Activated naive CD4-positive, alpha-beta T cell treated with anti-CD3 and anti-CD28 coated beads for 36 hours (primary cell): ENCODE results near the gene YBX3. TPM values are rescaled to one million over a fixed set of nuclear protein-coding genes. Genes with fewer than 3 reads are reported as not detected.

Source experiments
- CTCF ChIA-PET: fragments of 350-600 bp; sonication (Branson Sonifier 250); formaldehyde crosslinking; loops from one replicate; lab custom pipeline; 2021; ENCODE audit warnings: antibody characterized with exemption; lab: Charles Lee
- DNase-seq: peaks from one replicate; pipeline ENCODE4 v3.0.0-alpha.2; 2020
- H3K27ac Mint-ChIP-seq: one replicate; pipeline ENCODE4 v1.8.0; 2021; ENCODE audit warnings: mild to moderate bottlenecking, mixed read lengths
- H3K27me3 Mint-ChIP-seq: one replicate; pipeline ENCODE4 v1.8.0; 2021; ENCODE audit warnings: low read depth, mixed read lengths
- H3K36me3 Mint-ChIP-seq: one replicate; pipeline ENCODE4 v1.8.0; 2021; ENCODE audit warnings: low read depth, mixed read lengths
- H3K4me1 Mint-ChIP-seq: one replicate; pipeline ENCODE4 v1.8.0; 2021; ENCODE audit warnings: low read depth, mixed read lengths
- H3K4me3 Mint-ChIP-seq: one replicate; pipeline ENCODE4 v1.8.0; 2021; ENCODE audit warnings: mild to moderate bottlenecking, moderate library complexity, mixed read lengths
- H3K9me3 Mint-ChIP-seq: one replicate; pipeline ENCODE4 v1.8.0; 2021; ENCODE audit warnings: mixed read lengths
- intact Hi-C: fragments of 100-400 bp; cut with micrococcal nuclease; formaldehyde crosslinking; loops from one replicate; pipeline ENCODE4 v1.15.1; 2023
- total RNA-seq, 2 experiments: library from RNA; stranded (reverse); gene quantifications; one replicate each; pipeline ENCODE4 v1.2.3, GENCODE V29; 2021

The YBX3 gene
- total RNA-seq, 2 experiments from 2014 or later: 192 to 219 TPM

DNA sequence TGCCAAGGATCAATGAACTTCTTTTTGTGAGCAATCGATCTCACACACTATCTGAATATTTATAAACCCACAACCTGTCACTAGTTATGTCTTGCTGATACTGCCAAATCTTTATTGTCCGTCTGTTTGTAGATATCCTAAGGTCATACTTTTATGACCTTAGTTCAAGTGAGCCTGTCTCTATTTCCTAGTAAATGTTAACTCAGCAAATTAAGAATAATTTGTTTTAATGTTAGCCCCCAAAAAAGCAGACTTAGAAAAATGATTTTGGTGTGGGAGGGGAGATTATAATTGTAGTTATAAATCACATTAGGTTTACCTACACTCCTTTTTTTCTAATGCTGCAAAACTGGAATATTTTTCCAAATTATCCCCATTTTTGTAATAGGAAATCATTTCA is 58.6 kb downstream of the YBX3 start:
- Mint-ChIP-seq H3K27ac (no peak overlapping the region), H3K36me3 (no peaks in the 10 kb centered on the region), H3K27me3 (peaks cover 7% of the 10 kb centered on the region), H3K4me3 (no peak overlapping the region), H3K9me3 (no peaks in the 10 kb centered on the region), H3K4me1 (peaks cover 7% of the 10 kb centered on the region)
- no peak for DNase-seq
- intact Hi-C loops: no loop called here
- CTCF ChIA-PET: no interaction called here

DNA sequence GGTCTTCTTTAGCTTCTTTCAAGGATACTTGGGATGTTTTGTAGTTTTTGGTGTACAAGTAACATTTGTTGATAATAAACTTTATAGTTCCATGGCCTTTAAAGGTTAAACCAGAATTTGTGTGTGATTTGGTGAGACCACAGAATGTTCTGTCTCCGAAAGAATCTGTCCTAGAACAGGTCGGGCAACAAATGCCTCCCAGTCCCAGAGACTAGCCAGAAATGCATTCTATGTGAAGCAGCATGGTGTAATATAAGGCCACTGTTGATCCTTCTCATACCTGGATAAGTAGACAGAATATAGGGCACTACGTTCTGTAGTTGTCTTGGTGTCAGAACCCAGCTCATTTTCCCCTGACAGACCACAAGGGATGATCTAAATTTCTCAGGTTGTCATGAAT is 59.3 kb downstream of the YBX3 start:
- Mint-ChIP-seq H3K27me3 (peaks cover 7% of the 10 kb centered on the region), H3K4me3 (no peak overlapping the region), H3K9me3 (no peaks in the 10 kb centered on the region), H3K36me3 (no peaks in the 10 kb centered on the region), H3K27ac (no peak overlapping the region), H3K4me1 (peaks cover 6% of the 10 kb centered on the region)
- DNase-seq: no peak
- CTCF ChIA-PET: interaction anchor here (0.6 kb wide), 1 partner anchor 48 kb away, joined by 3 read pairs; no protein-coding TSS in a partner anchor
- intact Hi-C loops: no loop called here

DNA sequence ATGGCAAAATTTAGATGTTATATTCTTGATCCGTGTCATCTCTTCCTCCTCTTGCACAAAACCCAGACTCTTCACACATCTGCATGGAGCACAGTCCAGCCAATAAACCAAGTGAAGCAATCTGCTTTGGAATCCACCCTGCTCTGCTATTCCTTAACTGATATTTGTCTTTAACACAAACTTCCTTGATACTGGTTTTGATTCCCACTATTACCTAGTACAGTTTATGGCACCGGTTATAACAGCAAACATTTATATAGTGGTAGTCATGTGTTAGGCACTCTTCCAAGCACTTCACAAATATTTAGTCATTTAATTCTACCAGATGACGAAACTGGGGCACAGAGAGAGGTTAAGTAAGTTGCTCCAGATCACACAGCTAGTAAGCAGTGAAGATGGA is 61.8 kb downstream of the YBX3 start:
- Mint-ChIP-seq H3K36me3 (no peaks in the 10 kb centered on the region), H3K9me3 (peaks cover 1% of the 10 kb centered on the region), H3K4me3 (no peak overlapping the region), H3K27me3 (peaks cover 4% of the 10 kb centered on the region), H3K27ac (no peak overlapping the region), H3K4me1 (no peaks in the 10 kb centered on the region)
- intact Hi-C loops: no loop called here
- CTCF ChIA-PET: no interaction called here
- no peak for DNase-seq

DNA sequence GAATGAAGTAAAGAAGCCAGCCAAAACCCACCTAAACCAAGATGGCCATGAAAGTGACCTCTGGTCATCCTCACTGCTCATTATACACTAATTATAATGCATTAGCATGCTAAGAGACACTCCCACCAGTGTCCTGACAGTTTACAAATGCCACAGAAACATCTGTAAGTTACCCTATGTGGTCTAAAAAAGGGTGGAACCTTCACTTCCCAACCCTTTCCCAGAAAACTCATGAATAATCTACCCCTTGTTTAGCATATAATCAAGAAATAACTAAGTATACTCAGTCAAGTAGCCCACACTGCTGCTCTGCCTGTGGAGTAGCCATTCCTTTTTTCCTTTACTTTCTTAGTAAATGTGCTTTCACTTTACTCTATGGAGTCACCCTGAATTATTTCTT is 69.1 kb downstream of the YBX3 start:
- Mint-ChIP-seq H3K4me1 (no peaks in the 10 kb centered on the region), H3K4me3 (no peak overlapping the region), H3K27me3 (peaks cover 2% of the 10 kb centered on the region), H3K27ac (no peak overlapping the region), H3K9me3 (peaks cover 5% of the 10 kb centered on the region), H3K36me3 (no peaks in the 10 kb centered on the region)
- CTCF ChIA-PET: no interaction called here
- intact Hi-C loops: no loop called here
- no peak for DNase-seq

DNA sequence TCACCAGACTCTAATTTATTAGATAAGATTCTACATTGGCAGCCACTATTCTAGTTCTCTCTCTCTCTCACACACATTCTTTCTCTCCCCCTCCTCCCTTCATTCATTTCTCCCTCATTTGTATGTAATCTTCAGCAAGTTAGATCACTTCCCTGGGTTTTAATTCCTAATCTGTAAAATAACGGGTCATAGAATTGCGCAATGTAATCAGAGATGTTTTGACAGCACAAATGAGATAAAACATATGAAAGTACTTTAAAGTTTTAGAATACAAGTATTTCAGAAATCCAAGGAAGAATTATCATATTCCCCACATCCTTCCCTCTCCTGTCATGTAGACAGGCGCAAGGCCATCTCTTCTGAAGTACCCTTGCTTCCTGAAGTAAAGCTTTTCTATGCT is 70.9 kb downstream of the YBX3 start:
- H3K27ac Mint-ChIP-seq: no peak overlapping the region
- H3K4me1 Mint-ChIP-seq: no peaks in the 10 kb centered on the region
- no peak overlapping the region for H3K4me3 Mint-ChIP-seq
- intact Hi-C loops: no loop called here
- H3K9me3 Mint-ChIP-seq: peaks cover 10% of the 10 kb centered on the region
- H3K36me3 Mint-ChIP-seq: no peaks in the 10 kb centered on the region
- H3K27me3 Mint-ChIP-seq: peaks cover 5% of the 10 kb centered on the region
- no peak for DNase-seq
- CTCF ChIA-PET: no interaction called here

Other genes with a start within 250 kb of the YBX3 start
- gene EIF2S3B, start 217.4 kb downstream of the YBX3 start, total RNA-seq: 1 to 10 TPM; 2.1 to 3.1 TPM
- gene MAGOHB, start 109.7 kb downstream of the YBX3 start, total RNA-seq: 10 to 100 TPM; 58.8 to 61.1 TPM
- gene STYK1, start 49.3 kb downstream of the YBX3 start, total RNA-seq: not detected
- not detected for gene TAS2R7, start 79.3 kb upstream of the YBX3 start, total RNA-seq
- gene TAS2R8, start 84.0 kb upstream of the YBX3 start, total RNA-seq: not detected
- gene TAS2R9, start 86.8 kb upstream of the YBX3 start, total RNA-seq: not detected
- gene TAS2R10, start 103.0 kb upstream of the YBX3 start, total RNA-seq: not detected
- gene PRR4, start 126.2 kb upstream of the YBX3 start, total RNA-seq: not detected
- gene PRH1, start 160.9 kb upstream of the YBX3 start, total RNA-seq: 1 to 10 TPM; 4.8 to 7.4 TPM
- gene TAS2R13, start 186.2 kb upstream of the YBX3 start, total RNA-seq: under 1 TPM in 1 of 2 experiments, not detected in 1; 0.17 TPM
- gene PRH2, start 205.9 kb upstream of the YBX3 start, total RNA-seq: not detected
- gene TAS2R14, start 215.9 kb upstream of the YBX3 start, total RNA-seq: under 1 TPM; 0.36 to 0.49 TPM